COLO668 (cell line): ENCODE results near the gene PIGZ.

Source experiments
- DNase-seq: peaks from one replicate; lab custom pipeline; 2025; ENCODE audit not compliant: unreplicated experiment; lab: John Stamatoyannopoulos, UW

PIGZ gene, protein sequence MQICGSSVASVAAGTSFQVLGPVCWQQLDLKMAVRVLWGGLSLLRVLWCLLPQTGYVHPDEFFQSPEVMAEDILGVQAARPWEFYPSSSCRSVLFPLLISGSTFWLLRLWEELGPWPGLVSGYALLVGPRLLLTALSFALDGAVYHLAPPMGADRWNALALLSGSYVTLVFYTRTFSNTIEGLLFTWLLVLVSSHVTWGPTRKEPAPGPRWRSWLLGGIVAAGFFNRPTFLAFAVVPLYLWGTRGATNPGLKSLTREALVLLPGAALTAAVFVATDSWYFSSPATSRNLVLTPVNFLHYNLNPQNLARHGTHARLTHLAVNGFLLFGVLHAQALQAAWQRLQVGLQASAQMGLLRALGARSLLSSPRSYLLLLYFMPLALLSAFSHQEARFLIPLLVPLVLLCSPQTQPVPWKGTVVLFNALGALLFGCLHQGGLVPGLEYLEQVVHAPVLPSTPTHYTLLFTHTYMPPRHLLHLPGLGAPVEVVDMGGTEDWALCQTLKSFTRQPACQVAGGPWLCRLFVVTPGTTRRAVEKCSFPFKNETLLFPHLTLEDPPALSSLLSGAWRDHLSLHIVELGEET

DNA sequence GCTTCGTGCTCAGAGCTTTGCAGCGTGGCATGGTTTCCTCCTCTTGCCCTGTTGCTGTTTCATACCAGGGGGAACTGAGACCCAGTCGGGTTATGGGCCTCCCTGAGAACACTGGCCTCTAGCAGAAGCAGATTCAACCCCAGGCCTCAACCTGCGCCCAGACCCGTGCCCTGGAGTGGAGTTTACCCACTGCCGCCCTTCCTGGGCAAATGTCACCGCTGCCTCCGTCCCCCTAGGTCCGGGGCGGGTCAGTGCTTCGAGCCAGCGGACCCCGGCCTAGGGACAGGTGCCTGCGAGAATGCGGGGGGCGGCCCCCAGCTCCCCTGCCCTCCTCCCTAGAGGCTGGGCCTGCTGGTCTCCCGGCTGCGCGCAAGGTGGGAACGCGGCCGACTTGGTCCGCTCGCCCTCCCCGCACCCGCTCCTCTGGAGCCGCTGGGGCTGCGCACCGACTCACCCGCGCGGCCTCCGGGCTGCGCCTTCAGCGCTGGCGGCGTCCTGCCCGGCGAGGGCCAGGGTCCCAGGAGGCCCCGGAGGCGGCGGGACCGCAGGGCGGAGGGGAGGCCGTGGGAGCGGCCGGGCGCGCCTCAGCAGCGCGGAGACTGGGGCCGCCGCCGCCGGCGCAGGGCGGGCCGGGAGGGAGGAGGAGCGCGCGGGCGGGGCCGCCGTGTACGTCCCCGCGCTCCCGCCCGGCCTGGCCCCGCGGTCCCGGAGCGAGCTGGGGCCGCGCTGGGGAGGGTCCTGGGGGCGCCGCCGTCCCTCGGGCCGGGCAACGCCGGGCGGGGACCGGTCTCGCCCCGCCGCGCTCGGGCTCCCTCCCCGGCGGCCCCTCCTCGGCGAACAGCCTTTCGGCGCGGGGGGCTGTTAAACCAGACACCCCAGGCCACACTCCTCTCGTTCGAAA is at the start of gene PIGZ:
PIGZ (minus strand) TSS at position 601 of the 901 bp plus-strand sequence. CDS start 16,802 bp downstream, outside the sequence.
- DNase-seq: peak; percentile 63

DNA sequence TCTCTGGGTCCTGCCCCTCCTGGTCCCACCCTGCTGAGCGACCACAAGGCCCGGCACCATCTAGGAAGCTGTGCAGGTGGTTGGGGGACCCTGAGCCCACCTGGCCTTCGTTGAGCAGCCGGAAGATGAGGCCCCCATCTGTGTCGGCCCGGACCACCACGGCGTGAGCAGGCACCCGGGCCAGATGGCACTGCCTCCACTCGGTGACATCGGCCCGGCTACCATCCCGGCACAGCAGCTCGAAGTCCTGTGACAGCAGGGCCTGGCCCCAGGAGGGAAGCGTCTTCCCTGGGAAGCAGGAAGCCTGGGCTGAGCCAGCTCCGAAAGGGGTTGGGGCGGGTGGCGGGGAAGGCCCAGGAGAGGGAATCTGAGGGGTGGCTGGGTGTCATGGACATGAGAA is 48.4 kb upstream of the PIGZ start:
- DNase-seq: no peak

DNA sequence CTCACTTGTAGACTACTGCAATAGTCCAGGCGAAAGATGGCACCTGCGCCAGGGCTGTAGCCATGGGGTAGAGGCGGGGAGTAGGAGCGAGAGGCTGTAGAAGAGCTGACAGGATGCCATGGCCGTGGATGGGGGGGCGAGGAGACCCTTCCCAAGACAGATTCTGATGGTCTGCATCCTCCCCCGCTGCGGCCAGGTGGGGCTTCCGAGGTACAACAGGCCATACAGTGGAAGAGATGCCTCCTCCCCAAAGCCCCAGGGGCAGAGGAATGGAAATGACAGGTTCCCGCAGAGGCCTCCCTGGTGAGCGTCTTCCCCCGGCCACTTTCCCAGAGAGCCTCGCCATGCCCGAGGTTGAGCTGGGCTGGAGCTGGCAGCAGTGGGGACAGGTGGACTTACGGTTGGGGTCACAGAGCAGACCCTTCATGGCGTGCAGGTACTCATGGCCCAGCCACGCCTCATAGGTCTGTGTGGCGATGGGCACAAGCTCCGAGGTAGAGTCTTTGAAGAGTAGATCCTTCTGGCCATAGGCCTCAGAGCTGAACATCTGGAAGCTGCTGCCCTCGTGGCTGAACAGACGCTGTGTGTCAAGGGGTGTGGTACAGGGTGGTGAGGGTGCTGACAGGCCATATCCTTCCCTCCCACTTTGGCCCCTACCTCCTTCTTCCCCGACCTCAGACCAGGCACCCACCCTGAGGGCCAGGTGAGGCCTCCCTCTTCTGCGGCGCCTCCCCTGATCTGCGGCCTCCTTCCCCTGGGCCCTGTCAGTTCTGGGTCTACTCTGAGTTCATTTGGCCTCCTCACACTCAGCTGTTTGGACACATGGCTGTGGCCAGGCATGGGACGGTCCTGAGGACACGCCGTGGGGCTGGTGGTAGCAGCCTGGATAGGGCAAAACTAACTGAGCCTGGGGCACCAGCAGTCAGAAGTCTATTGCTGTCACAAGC is 47.4 kb upstream of the PIGZ start:
- no peak for DNase-seq

DNA sequence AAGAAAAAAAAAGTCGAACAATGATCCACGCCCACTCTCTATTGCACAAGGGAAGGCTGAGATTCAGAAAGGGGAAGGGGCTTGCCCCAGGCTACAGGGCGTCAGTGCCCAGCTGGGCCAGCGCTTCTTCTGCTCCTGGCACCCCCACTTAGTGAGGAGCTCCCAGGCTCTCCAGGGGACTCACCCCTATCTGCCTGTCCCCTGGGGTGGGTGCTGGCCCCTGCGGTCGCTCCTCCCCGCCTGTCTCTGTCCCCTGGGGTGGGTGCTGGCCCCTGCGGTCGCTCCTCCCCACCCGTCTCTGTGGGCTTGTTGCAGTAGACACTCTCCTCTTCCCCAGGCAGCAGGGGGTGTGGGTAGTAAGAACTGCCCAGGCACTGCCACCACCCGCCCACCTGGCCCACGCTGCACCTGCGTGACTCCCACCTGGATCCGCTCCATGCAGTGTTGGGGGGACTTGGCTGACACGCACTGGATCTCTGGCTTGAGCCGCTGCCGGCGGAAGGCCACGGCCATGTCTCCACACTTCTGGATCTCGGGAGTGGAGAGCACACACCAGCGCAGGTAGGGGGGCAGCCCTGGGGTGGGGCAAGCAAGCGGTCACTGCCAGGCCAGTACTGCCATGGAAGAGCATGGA is 46.4 kb upstream of the PIGZ start:
- no peak for DNase-seq

DNA sequence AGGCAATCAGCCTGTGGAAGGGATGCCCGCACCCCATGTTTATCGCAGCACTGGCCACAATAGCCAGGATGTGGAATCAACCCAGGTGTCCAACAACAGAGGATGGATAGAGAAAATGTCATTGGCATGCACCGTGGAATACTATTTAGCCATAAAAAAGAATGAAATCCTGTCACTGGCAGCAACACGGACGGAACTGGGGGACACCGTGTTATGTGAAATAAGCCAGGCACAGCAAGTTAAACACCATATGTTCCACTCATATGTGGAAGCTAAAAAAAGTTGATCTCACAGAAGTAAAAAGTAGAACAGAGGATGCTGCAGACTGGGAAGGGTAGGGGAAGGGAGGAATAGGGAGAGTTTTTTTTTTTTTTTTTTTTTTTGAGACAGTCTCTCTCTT is 45.4 kb upstream of the PIGZ start:
- DNase-seq: no peak

DNA sequence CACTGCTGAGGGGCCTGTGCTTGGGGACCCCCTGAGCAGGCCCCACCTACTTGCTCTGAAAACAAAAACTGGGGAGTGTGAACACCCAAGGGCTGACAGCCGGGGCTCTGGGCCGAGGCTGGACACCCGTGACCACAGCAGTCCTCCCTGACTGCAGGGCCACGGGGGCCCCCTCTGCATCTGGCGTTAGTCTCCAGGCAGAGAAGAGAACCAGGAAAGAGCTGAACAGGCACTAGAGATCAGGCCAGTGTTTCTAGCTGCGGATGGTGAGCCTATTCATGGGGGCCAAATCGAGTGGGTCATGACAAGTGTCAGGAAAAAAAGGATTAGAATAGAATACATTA is 43.9 kb upstream of the PIGZ start:
- DNase-seq: no peak

DNA sequence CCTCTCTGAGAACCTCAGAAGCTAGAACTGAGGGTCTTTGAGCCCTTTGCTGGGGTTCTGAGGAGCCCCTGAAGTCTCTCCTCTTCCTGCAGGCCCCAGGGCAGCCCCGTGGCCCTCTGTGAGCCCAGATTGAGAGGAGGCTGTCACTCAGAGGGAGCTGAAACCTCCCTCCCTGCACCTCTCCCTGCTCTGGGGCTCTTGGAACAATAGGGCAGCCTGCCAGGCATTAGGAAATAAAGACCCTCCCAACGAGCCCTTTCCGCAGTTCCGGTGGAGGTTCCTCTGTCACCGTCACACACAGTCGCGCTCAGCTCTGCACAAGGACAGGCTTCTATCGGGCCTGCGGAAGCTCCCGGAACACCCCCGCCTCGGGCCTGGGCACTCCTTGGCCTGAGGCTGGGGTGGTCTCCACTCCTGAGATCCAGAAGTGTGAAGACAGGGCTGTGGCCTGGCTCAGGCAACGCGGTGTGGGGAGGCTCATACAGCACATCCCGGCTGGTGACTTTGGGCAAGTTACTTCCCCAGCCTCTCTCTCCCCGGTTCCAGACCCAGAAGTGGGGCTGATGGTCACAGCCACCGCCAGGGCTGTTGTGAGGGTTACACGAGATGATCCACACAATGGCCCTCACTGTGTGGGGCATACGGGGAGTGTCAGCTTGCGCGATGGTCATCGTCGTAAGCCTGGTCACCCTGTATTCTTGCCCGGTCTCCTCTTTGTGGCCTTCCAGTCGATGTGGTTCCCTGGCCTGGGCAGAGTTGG is 43.3 kb upstream of the PIGZ start:
- no peak for DNase-seq

DNA sequence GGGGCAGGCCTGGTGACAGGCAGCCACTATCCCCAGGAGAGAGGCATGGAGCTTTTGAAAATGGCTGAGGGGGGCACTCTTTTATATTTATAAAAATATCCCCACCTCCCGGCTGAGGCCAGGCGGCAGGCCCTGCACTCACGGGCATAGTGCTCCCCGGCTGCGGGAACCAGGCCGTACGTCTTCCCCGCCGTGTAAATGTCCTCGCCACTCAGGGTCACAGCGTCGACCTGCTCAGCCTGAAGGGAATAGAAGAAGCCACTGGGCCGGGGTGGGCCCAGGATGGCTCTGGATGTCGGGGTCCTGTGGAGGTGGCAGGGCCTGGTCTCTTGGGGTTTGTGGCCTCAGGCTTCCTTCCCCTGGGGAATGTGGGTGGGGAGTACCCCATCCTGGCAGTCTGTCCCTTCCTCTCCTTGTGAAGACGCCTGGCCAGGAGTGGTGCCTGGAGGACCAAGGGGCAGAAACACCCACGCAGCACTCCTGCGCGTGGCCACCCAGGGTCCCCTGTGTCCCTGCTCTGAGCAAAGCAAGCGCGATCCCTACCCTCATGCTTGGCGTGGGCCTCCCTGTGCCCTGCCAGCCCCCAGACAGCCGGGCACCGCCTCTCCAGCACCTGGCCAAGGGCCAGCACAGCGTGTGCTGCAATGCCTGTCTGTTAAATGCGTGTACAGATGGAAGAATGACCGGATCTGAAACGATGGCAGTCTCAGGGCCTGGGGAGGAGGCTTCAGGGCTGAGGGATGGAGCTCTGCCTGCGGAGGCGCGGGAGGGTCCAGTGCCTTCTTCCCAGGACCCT is 42.1 kb upstream of the PIGZ start:
- no peak for DNase-seq

DNA sequence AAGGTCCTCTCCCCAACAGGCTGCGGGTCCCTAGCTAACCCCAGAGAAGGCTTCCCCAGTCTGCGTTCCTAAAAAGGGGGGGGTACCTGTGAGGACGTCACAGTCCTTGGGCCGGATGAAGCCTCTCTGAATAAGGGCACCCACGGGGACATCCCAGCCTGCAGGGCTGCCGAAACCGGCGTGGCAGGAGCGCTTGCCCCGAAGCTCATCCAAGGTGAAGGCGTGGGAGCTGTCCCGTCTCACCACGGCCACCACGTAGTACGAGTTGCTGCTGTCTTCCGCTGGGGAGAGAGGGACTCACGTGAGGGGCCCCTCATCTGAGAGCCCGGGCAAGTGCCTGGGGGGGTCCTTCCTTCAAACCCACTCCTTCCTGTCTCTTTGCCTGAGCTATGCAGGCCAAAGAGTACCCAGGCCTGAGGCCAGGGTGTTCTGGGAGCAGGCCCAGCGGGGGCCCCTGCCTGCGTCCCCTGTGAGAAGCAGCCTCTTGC is 40.9 kb upstream of the PIGZ start:
- DNase-seq: no peak

DNA sequence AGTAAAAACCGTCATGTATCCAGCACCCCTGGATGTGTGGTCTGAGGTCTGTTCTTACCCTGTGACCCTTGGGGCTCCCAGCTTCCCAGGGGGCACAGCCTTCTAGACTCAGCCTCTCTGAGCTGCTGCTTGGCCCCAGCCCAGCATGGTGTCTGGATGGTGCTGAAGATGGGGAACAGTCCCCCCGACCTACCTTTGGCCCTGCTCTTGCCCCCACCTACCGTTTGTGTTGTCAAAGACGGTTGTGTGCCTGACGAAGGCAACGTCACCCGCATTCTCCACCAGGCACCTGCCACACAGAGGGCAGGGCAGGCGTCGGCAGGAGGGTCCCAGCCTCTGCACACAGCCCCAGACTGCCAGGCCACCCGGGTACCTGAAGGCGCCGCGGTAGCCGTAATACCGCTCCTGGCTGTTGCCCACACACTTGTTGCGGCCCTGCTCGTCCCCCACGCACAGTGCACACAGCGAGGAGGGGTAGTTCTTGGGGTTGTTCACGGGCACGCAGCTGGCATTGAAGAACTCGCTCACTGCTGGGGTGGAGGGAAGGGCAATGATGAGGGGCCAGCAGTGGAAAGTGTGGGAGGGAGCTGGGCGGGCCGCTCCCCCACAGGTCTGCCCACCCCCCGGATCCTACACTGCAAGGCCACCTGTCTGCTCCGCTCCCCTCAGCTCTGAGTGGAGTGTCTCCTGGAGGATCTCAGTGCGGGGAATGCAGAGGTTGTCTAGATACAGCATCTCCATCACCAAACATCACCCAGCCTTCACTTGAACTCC is 40.0 kb upstream of the PIGZ start:
- no peak for DNase-seq

DNA sequence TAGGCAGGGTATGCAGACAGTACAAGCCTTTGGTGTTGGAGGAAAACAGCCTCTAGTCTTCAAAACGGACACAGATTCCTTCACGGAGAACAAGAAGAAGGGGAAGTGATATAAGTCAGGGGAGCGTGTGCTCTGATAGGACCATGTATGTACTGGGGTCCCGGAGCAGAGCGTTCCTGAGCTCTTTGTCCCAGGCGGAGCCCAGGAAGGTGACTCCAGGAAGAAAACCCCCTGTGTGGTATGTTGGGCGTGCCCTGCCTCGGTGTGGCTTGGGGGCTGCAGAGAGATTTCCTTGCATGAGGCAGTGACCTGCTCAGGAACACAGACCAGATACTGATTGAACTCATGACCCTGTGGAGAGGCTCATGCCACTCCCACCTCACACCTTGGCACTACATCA is 39.3 kb upstream of the PIGZ start:
- no peak for DNase-seq

DNA sequence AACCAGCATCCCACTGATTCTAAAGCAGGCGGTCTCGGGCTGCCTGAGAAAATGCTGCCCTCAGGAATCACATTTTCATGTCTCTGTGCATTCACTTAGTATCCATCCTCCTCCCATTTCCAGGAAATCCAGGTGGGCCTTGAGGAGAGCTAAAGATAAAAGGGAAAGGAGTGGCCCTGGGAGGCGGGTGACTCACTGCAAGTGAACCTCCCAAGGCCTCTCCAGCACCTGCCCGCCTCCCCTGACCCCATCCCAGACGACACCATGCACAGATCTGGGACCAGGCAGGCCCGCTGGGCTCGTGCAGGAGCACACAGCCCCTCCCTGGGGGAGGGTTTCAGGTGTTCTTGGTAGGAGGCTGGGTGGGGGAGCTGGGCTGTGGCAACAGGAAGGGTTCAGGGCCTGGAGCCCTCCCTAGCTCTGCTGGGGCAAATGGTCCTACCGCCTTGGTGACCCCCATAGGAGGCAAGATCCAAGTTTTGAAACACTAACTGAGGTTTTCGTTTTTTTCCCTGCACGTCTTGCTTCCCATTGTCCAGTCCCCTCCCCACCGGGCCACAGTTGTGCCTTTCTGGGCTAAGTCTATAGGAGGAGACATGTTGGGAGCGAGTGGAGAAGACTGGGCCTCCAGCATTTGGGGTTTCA is 38.8 kb upstream of the PIGZ start:
- DNase-seq: peak; percentile 7

DNA sequence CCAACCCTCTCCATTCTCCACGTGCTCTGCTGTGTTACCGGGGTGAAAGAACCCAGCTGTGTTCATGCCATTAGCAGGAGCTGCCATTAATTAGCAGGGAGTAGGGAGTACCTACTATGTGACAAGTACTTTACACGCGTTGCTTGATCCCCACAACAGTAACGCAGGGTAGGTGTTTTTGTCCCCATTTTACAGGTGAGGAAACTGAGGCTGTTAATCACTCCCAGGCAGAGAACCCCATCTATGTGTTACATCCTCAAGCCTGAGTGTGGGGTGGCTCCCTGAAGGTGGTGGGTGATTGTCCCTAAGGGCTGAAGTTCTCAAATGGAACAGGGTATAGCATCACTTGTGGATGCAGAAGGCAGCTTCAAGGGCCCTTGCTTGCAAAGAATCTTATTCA is 38.2 kb upstream of the PIGZ start:
- no peak for DNase-seq

DNA sequence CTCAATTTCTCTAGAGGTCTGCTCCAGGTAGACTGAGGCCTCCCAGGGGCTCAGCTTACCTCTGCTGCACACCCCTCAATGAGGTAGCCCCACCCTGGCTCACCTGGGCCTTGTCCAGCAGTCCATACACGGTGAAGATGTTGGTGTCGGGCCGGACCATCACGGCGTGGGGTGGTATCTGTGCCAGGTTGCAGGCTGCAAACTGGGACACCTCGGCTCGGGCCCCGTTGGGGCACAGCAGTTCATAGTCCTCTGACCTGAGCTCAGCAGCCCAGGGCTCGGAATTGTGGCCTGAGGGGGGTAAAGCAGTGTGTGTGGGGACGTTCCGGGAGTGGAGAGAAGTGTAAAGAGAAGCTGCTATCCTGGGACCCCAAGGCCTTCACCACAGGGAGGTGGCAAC is 37.8 kb upstream of the PIGZ start:
- DNase-seq: no peak

DNA sequence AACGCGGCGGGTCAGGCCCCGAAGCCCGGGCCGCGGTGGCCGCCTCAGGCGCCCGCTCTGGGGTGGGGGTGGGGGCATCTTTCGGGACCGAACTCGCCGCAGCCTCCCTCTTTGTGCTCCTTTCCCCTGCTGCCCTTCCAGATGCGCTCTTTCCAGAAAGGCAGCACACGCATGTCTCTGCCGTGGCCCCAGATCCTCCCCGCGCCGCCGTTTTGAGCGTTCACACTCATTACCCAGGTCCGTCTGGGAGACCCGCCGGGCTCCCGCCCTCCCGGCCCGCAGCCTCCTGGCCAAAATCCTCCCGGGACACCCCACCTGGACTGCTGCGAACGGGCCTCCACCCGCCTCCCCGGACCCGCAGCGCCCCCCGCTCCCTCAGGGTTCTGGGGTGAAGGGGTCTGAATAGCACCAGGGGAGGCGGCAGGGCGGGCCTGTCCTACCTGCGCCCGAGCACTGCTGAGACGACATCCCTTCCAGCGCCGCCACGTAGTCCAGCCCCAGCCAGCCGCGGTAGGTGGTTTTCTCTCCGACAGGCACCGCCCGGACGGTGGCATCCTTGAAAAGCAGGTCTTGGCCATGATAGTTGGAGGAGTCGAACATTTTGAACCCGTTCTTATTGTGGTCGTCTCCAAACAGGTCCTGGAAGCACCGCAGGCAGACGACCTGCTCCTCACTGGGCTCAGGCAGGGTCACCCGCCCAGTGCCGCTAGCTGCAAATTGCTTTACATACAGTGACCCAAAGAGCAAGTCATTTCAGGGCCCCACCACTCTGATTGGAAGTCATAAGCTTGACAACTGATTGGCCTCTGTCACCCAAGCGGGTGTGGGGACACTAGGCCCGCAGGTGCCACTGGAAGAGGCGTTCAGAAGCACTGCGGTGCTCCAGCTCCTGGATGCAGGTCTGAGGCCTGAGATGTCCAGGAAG is 35.1 kb upstream of the PIGZ start:
- peak; percentile 59 for DNase-seq

DNA sequence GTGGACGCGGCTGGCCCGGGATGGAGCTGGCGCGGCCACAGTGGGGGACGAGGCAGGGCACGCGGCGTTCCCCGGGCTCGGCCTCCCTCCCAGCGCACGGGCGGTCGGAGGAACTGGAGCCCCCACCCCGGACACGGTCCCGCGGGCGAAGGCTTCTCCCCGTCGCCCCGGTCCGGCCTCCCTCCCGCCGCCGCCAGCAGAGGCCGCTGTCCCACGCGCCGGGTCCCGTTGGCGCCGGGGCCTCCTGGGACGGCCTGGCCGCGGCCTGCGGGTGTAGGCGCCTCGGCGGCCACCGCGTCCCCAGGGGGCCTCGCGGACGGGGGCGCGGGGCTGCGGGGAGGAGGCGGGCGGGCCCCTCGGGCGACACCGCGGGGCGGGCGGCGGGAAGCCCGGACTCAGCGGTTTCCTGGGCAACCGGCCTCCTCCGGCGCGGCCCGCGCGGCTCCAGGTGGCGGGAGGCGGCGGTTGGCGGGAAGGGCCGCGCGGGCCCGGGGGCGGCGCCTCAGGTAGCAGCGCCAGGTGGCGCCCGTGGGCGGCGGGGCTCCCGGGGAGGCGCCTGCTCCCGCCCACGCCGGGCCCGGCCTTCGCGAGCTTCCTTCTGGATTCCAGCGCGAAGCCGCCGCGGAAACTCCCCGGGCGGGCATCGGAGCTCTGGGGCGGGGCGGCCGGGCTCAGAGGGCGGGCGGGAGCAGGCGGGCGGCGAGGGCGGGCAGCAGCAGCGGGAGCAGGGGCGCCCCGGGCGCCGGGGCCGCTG is 34.2 kb upstream of the PIGZ start:
- DNase-seq: peak; percentile 91
